GM23338 (cell line): Measurements from ENCODE around the gene ZNF397.

ENCODE experiments used
- CREB1 ChIP-seq: fragments of 250-450 bp; sonication (Bioruptor Pico); IDR thresholded peaks from 2 replicates; pipeline ENCODE4 v1.5.0; 2020; ENCODE audit warnings: low read depth, mild to moderate bottlenecking, moderate library complexity
- JUNB ChIP-seq: IDR thresholded peaks from one replicate; pipeline ENCODE4 v1.6.1; 2016; ENCODE audit warnings: antibody characterized with exemption; ENCODE audit not compliant: unreplicated experiment
- POLR2AphosphoS5 ChIP-seq: IDR thresholded peaks from 2 replicates; pipeline ENCODE4 v1.6.1; 2016; ENCODE audit warnings: antibody characterized with exemption, low read depth
- TF ChIP-seq, protein P1 (sequence below): IDR thresholded peaks from one replicate; pipeline ENCODE4 v1.6.1; 2018; ENCODE audit warnings: antibody characterized with exemption; ENCODE audit not compliant: unreplicated experiment
- TF ChIP-seq, protein P2 (sequence below), 2 experiments: fragments of 200-600 bp in 1 of 2; sonication (generic) in 1 of 2; conservative IDR thresholded peaks; 2 replicates each; pipeline versions ENCODE4 v1.5.1 to v1.6.1; 2016 to 2017; ENCODE audit warnings: antibody characterized with exemption in 2 of 2, low read depth in 2 of 2, mild to moderate bottlenecking in 2 of 2, moderate library complexity in 1 of 2

- TF ChIP-seq, protein P1, sequence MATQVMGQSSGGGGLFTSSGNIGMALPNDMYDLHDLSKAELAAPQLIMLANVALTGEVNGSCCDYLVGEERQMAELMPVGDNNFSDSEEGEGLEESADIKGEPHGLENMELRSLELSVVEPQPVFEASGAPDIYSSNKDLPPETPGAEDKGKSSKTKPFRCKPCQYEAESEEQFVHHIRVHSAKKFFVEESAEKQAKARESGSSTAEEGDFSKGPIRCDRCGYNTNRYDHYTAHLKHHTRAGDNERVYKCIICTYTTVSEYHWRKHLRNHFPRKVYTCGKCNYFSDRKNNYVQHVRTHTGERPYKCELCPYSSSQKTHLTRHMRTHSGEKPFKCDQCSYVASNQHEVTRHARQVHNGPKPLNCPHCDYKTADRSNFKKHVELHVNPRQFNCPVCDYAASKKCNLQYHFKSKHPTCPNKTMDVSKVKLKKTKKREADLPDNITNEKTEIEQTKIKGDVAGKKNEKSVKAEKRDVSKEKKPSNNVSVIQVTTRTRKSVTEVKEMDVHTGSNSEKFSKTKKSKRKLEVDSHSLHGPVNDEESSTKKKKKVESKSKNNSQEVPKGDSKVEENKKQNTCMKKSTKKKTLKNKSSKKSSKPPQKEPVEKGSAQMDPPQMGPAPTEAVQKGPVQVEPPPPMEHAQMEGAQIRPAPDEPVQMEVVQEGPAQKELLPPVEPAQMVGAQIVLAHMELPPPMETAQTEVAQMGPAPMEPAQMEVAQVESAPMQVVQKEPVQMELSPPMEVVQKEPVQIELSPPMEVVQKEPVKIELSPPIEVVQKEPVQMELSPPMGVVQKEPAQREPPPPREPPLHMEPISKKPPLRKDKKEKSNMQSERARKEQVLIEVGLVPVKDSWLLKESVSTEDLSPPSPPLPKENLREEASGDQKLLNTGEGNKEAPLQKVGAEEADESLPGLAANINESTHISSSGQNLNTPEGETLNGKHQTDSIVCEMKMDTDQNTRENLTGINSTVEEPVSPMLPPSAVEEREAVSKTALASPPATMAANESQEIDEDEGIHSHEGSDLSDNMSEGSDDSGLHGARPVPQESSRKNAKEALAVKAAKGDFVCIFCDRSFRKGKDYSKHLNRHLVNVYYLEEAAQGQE: no peak
- TF ChIP-seq, protein P2, sequence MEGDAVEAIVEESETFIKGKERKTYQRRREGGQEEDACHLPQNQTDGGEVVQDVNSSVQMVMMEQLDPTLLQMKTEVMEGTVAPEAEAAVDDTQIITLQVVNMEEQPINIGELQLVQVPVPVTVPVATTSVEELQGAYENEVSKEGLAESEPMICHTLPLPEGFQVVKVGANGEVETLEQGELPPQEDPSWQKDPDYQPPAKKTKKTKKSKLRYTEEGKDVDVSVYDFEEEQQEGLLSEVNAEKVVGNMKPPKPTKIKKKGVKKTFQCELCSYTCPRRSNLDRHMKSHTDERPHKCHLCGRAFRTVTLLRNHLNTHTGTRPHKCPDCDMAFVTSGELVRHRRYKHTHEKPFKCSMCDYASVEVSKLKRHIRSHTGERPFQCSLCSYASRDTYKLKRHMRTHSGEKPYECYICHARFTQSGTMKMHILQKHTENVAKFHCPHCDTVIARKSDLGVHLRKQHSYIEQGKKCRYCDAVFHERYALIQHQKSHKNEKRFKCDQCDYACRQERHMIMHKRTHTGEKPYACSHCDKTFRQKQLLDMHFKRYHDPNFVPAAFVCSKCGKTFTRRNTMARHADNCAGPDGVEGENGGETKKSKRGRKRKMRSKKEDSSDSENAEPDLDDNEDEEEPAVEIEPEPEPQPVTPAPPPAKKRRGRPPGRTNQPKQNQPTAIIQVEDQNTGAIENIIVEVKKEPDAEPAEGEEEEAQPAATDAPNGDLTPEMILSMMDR (conservative IDR thresholded peaks at IDR 0.05; ENCODE audit: low read depth in 2 of 2): no peak
- TF ChIP-seq POLR2AphosphoS5 (no peak), CREB1 (CRISPR knock-in tag) (no peak), JUNB (no peak)
Observed at GRCh38 chr18:35253655-35254287, 12.9 kb downstream of the ZNF397 start.
